Sigmoid colon (tissue), 7 donors: Measurements from ENCODE around the gene OBI1. TPM values are rescaled to one million over a fixed set of nuclear protein-coding genes. Genes with fewer than 3 reads are reported as not detected.

ENCODE experiments used
- DNase-seq: peaks from one replicate; pipeline ENCODE4 v3.0.0-alpha.2; 2019
- H3K27ac ChIP-seq, 4 donors: fragments of 200-600 bp; sonication (generic); one replicate each; pipeline ENCODE4 v1.5.1; 2016 to 2019; ENCODE audit warnings: mild to moderate bottlenecking in 1 of 4
- H3K27me3 ChIP-seq, 3 donors: fragments of 200-600 bp; sonication (generic); one replicate each; pipeline ENCODE4 v1.5.1; 2019; ENCODE audit warnings: mild to moderate bottlenecking in 1 of 3
- H3K36me3 ChIP-seq, 4 donors: fragments of 200-600 bp; sonication (generic); one replicate each; pipeline ENCODE4 v1.5.1; 2016 to 2019
- H3K4me1 ChIP-seq, 4 donors: fragments of 200-600 bp; sonication (generic); one replicate each; pipeline ENCODE4 v1.5.1; 2017 to 2019
- H3K4me3 ChIP-seq, 4 donors: fragments of 200-600 bp; sonication (generic); one replicate each; pipeline ENCODE4 v1.5.1; 2017 to 2019; ENCODE audit warnings: mild to moderate bottlenecking in 2 of 4, moderate library complexity in 1 of 4
- H3K9me3 ChIP-seq, 4 donors: fragments of 200-600 bp in 3 of 4; sonication (generic) in 3 of 4; one replicate each; pipeline versions ENCODE4 v1.5.1 to v1.6.1; 2013 to 2019
- CTCF ChIP-seq, 4 experiments: fragments of 450-650 bp in 3 of 4; fragments of 200-600 bp in 1 of 4; IDR thresholded peaks; one replicate each; pipeline ENCODE4 v1.5.1; 2016 to 2019; ENCODE audit warnings: antibody characterized with exemption in 4 of 4, mild to moderate bottlenecking in 3 of 4, moderate library complexity in 2 of 4
- EP300 ChIP-seq, 4 donors: sonication (generic); formaldehyde crosslinking; IDR thresholded peaks; one replicate each; pipeline ENCODE4 v1.6.1; 2017; ENCODE audit warnings: antibody characterized with exemption in 4 of 4
- POLR2A ChIP-seq, 2 donors: fragments of 450-650 bp; IDR thresholded peaks; one replicate each; pipeline ENCODE4 v1.6.1; 2016; ENCODE audit warnings: antibody characterized with exemption in 2 of 2, mild to moderate bottlenecking in 2 of 2, moderate library complexity in 2 of 2
- POLR2AphosphoS5 ChIP-seq, 4 donors: sonication (generic); formaldehyde crosslinking; IDR thresholded peaks; one replicate each; pipeline ENCODE4 v1.6.1; 2017; ENCODE audit warnings: antibody characterized with exemption in 4 of 4
- WGBS, 2 donors: extraction: QIAGEN DNeasy Blood & Tissue Kit; methylation state at CpG; one replicate each; pipeline ENCODE4 v1.1.7; 2013; 5-methylcytosine and 5-hydroxymethylcytosine counted together
- intact Hi-C: fragments of 100-400 bp; cut with DNase I; formaldehyde crosslinking; loops from one replicate; pipeline ENCODE4 v1.15.1; 2023
- polyA plus RNA-seq, 3 donors: library from polyadenylated mRNA; stranded (reverse); fragments of 200-250 nt; gene quantifications; one replicate each; pipeline ENCODE4 v1.2.3, GENCODE V29; 2013
- total RNA-seq, 4 donors: library from RNA; depleted of rRNA; stranded (reverse); fragments of >200 nt; gene quantifications; one replicate each; pipeline ENCODE4 v1.1.0, GENCODE V29; 2016
- donor health status: healthy with polysubstance abuse.
- donor health status: Bipolar disorder and iron deficiency.
- donor health status: healthy.

The OBI1 gene
- total and polyA plus RNA-seq, 7 donors, result 2.1 to 13.6 (median 9.1) TPM

GRCh38 chr13:78592584-78592983 lies 66.4 kb downstream of the OBI1 start:
- no peak overlapping the region for H3K27ac ChIP-seq
- H3K9me3 ChIP-seq, result no peaks in the 10 kb centered on the region
- H3K27me3 ChIP-seq, result peaks cover 53 to 100% (median 94%) of the 10 kb centered on the region in 3 donors
- no peak overlapping the region for H3K4me3 ChIP-seq
- TF ChIP-seq CTCF (IDR thresholded peaks at IDR 0.05) (no peak), POLR2AphosphoS5 (IDR thresholded peaks at IDR 0.05) (no peak), EP300 (IDR thresholded peaks at IDR 0.05) (no peak), POLR2A (IDR thresholded peaks at IDR 0.05) (no peak)
- DNase-seq, result no peak
- H3K36me3 ChIP-seq, result no peaks in the 10 kb centered on the region
- 13 to 14% methylated on average over 6 of the region's 6 CpGs for WGBS, 2 donors
- H3K4me1 ChIP-seq, result peaks cover 0 to 22% (median 16%) of the 10 kb centered on the region in 4 donors
- intact Hi-C loops, result no loop called here

GRCh38 chr13:78589206-78589605 lies 69.7 kb downstream of the OBI1 start:
- DNase-seq, result no peak
- H3K36me3 ChIP-seq, result no peaks in the 10 kb centered on the region
- no peaks in the 10 kb centered on the region for H3K9me3 ChIP-seq
- no peak overlapping the region for H3K4me3 ChIP-seq
- no peak overlapping the region for H3K27ac ChIP-seq
- intact Hi-C loops, result no loop called here
- H3K4me1 ChIP-seq, result peaks cover 0 to 6% (median 4%) of the 10 kb centered on the region in 4 donors
- 7 to 8% methylated on average over 7 of the region's 7 CpGs for WGBS, 2 donors
- H3K27me3 ChIP-seq, result peaks cover 25 to 94% (median 74%) of the 10 kb centered on the region in 3 donors
- TF ChIP-seq CTCF (IDR thresholded peaks at IDR 0.05), result no peak
- TF ChIP-seq POLR2AphosphoS5 (IDR thresholded peaks at IDR 0.05), result no peak
- no peak for TF ChIP-seq POLR2A (IDR thresholded peaks at IDR 0.05)
- no peak for TF ChIP-seq EP300 (IDR thresholded peaks at IDR 0.05)

DNA sequence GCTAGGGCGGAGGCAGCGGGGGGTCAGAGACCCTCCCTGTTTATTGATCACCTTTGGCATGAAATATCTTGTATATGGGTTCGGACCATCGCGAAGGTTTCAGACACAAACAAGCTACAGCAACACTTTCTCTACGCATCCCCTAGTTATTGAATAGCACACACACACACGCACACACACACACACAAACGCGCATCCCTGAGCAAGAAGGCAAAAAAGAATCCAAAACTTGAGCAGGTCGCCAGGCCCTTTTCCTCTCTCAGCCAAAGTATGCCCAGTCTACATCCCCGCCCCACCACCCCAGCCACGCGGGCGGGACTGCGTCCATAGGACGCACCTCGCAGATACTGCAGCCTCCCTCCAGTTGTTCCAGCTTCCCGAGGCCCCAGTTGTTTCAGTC lies 71.6 kb downstream of the OBI1 start:
- H3K36me3 ChIP-seq, result no peaks in the 10 kb centered on the region
- peaks cover 0 to 6% (median 4%) of the 10 kb centered on the region in 4 donors for H3K4me1 ChIP-seq
- no peaks in the 10 kb centered on the region for H3K9me3 ChIP-seq
- WGBS, 2 donors, result 18 to 25% methylated on average over 18 of the region's 18 CpGs
- no peak overlapping the region for H3K27ac ChIP-seq
- TF ChIP-seq POLR2AphosphoS5 (IDR thresholded peaks at IDR 0.05), result no peak
- no peak for TF ChIP-seq EP300 (IDR thresholded peaks at IDR 0.05)
- no peak for TF ChIP-seq CTCF (IDR thresholded peaks at IDR 0.05)
- TF ChIP-seq POLR2A (IDR thresholded peaks at IDR 0.05), result no peak
- no peak for DNase-seq
- H3K27me3 ChIP-seq, result peaks cover 10 to 80% (median 56%) of the 10 kb centered on the region in 3 donors
- no peak overlapping the region for H3K4me3 ChIP-seq
- intact Hi-C loops, result no loop called here

GRCh38 chr13:78586706-78587105 lies 72.2 kb downstream of the OBI1 start:
- Histone ChIP-seq H3K36me3 (no peaks in the 10 kb centered on the region), H3K27ac (no peak overlapping the region), H3K4me1 (peaks cover 0 to 6% (median 4%) of the 10 kb centered on the region in 4 donors), H3K4me3 (no peak overlapping the region), H3K27me3 (peaks cover 10 to 73% (median 50%) of the 10 kb centered on the region in 3 donors), H3K9me3 (no peaks in the 10 kb centered on the region)
- 12 to 40% methylated on average over 21 of the region's 21 CpGs for WGBS, 2 donors
- intact Hi-C loops, result no loop called here
- TF ChIP-seq CTCF (IDR thresholded peaks at IDR 0.05) (no peak), POLR2AphosphoS5 (IDR thresholded peaks at IDR 0.05) (no peak), EP300 (IDR thresholded peaks at IDR 0.05) (no peak), POLR2A (IDR thresholded peaks at IDR 0.05) (no peak)
- DNase-seq, result no peak

- H3K36me3 ChIP-seq, result no peaks in the 10 kb centered on the region
- no peak overlapping the region for H3K4me3 ChIP-seq
- intact Hi-C loops, result no loop called here
- DNase-seq, result no peak
- no peaks in the 10 kb centered on the region for H3K9me3 ChIP-seq
- H3K4me1 ChIP-seq, result no peaks in the 10 kb centered on the region
- TF ChIP-seq EP300 (IDR thresholded peaks at IDR 0.05), result no peak
- TF ChIP-seq CTCF (IDR thresholded peaks at IDR 0.05), result no peak
- no peak for TF ChIP-seq POLR2AphosphoS5 (IDR thresholded peaks at IDR 0.05)
- no peak for TF ChIP-seq POLR2A (IDR thresholded peaks at IDR 0.05)
- 49 to 89% methylated on average over 4 of the region's 4 CpGs for whole genome bisulfite sequencing, 2 donors
- H3K27me3 ChIP-seq, result no peaks in the 10 kb centered on the region
- no peak overlapping the region for H3K27ac ChIP-seq
These were observed 82.7 kb downstream of the OBI1 start for GRCh38 chr13:78576261-78576660.
